Mucosa of descending colon (tissue), 3 donors: ENCODE measurements around the gene CIC. TPM values are rescaled to one million over a fixed set of nuclear protein-coding genes. Genes with fewer than 3 reads are reported as not detected.
A peak's percentile ranks its signal among the peaks of the same experiment; 100 is the strongest.

ENCODE experiments used
- ATAC-seq: fragments of 200-7000 bp; cut with Tn5 transposase; one replicate; pipeline ENCODE4 v1.9.1; 2020; ENCODE audit warnings: mild to moderate bottlenecking, moderate library complexity
- DNase-seq, 3 donors: peaks; one replicate each; pipeline ENCODE4 v3.0.0-alpha.2; 2020
- H3K36me3 ChIP-seq: fragments of 200-600 bp; one replicate; pipeline ENCODE4 v1.8.0; 2021; ENCODE audit warnings: low read depth, mild to moderate bottlenecking
- H3K4me1 ChIP-seq: fragments of 200-600 bp; one replicate; pipeline ENCODE4 v1.8.0; 2021; ENCODE audit warnings: low read depth, mild to moderate bottlenecking
- H3K4me3 ChIP-seq: fragments of 200-600 bp; one replicate; pipeline ENCODE4 v1.8.0; 2021; ENCODE audit warnings: mild to moderate bottlenecking
- H3K9me3 ChIP-seq: fragments of 200-600 bp; one replicate; pipeline ENCODE4 v1.8.0; 2021; ENCODE audit warnings: mild to moderate bottlenecking
- CTCF ChIP-seq: fragments of 200-600 bp; IDR thresholded peaks from one replicate; pipeline ENCODE4 v1.8.0; 2022; ENCODE audit warnings: antibody characterized with exemption, mild to moderate bottlenecking
- intact Hi-C, 2 donors: fragments of 100-400 bp; cut with DNase I in 1 of 2; cut with micrococcal nuclease in 1 of 2; formaldehyde crosslinking; loops; one replicate each; pipeline versions ENCODE4 v1.11.0 to v1.11.1; 2022; cut with DNase I, micrococcal nuclease
- total RNA-seq, 3 donors: library from RNA; stranded (reverse); fragmentation: NEBNext Ultra II Directional in 2 of 3; extraction: Animal tissue kit (Norgen Biotek cat#: 25700) in 2 of 3; gene quantifications; one replicate each; pipeline versions ENCODE4 v1.2.1 to v1.2.4, GENCODE V29; 2021 to 2023
- donor health status: DM: no; HTN: no; CAD: no; lungs with moderate emphysema.
- donor health status: DM: no; HTN: no; CAD: no.
- donor health status: DM: no; HTN: yes; CAD: no.

Gene CIC
- total RNA-seq, 3 donors from 2014 or later, result 47.3 to 78.0 (median 50.0) TPM

GRCh38 chr19:42245231-42245630 is 23.8 kb upstream of the CIC start:
- DNase-seq (peak in 1 of 3 donors; percentile 38), ATAC-seq (no peak)
- TF ChIP-seq CTCF, result no peak
- Histone ChIP-seq H3K4me3 (no peak overlapping the region), H3K36me3 (peaks cover 8% of the 10 kb centered on the region), H3K4me1 (peaks cover 23% of the 10 kb centered on the region), H3K9me3 (no peaks in the 10 kb centered on the region)
- intact Hi-C loops, result loop anchor here in 1 of 2 donors (5.0 kb wide), 1 partner anchor 37 kb away; no protein-coding TSS in a partner anchor

GRCh38 chr19:42246143-42246921 is 22.7 kb upstream of the CIC start:
- H3K9me3 ChIP-seq, result no peaks in the 10 kb centered on the region
- DNase-seq (peak in 2 of 3 donors; percentile 71 to 73), ATAC-seq (no peak)
- peak; percentile 38 for TF ChIP-seq CTCF
- no peak overlapping the region for H3K4me3 ChIP-seq
- intact Hi-C loops, result loop anchor here in 1 of 2 donors (5.0 kb wide), 1 partner anchor 36 kb away; no protein-coding TSS in a partner anchor
- H3K36me3 ChIP-seq, result peaks cover 8% of the 10 kb centered on the region
- peaks cover 12% of the 10 kb centered on the region for H3K4me1 ChIP-seq

- Histone ChIP-seq H3K4me3 (no peak overlapping the region), H3K9me3 (no peaks in the 10 kb centered on the region), H3K36me3 (peaks cover 8% of the 10 kb centered on the region), H3K4me1 (peaks cover 11% of the 10 kb centered on the region)
- DNase-seq (no peak), ATAC-seq (no peak)
- no peak for TF ChIP-seq CTCF
- intact Hi-C loops, result loop anchor here in 1 of 2 donors (5.0 kb wide), 1 partner anchor 35 kb away; no protein-coding TSS in a partner anchor
Measured at GRCh38 chr19:42246922-42247639, 22.0 kb upstream of the CIC start.

GRCh38 chr19:42247640-42248199 is 21.3 kb upstream of the CIC start:
- intact Hi-C loops, result loop anchor here in 1 of 2 donors (5.0 kb wide), 1 partner anchor 35 kb away; no protein-coding TSS in a partner anchor
- peaks cover 15% of the 10 kb centered on the region for H3K4me1 ChIP-seq
- DNase-seq, result no peak

More at GRCh38 chr19:42247640-42248199, 21.3 kb upstream of the CIC start:
- no peak for TF ChIP-seq CTCF
- no peak for ATAC-seq
- Histone ChIP-seq H3K9me3 (no peaks in the 10 kb centered on the region), H3K4me3 (no peak overlapping the region), H3K36me3 (peaks cover 4% of the 10 kb centered on the region)
